Measurements from ENCODE around the gene PRAMEF9. TPM values are rescaled to one million over a fixed set of nuclear protein-coding genes. Genes with fewer than 3 reads are reported as not detected.
"Not testable (repeated sequence)": the region's sequence is repeated elsewhere in the genome, so short reads cannot be mapped to it uniquely, and the experiment has no call there.

PRAMEF9 gene
- total and polyA plus RNA-seq, 2 experiments from 2014 or later, result not detected

GRCh38 chr1:13224480-13225060 is 52.9 kb downstream of the PRAMEF9 start:
- Histone ChIP-seq H3K27me3 (no peaks in the 10 kb centered on the region), H3K4me3 (no peak overlapping the region), H3K4me2 (no peak overlapping the region), H3K9me2 (replicated peaks; ENCODE audit: insufficient read depth) (no peaks in the 10 kb centered on the region), H3K79me2 (no peaks in the 10 kb centered on the region), H4K20me1 (ENCODE audit: insufficient read depth, poor library complexity, severe bottlenecking) (no peaks in the 10 kb centered on the region), H2AFZ (no peak overlapping the region), H3K27ac (no peak overlapping the region), H3K36me3 (replicated peaks; ENCODE audit: insufficient read depth, low read depth) (no peaks in the 10 kb centered on the region), H3K4me1 (ENCODE audit: insufficient read depth) (no peaks in the 10 kb centered on the region), H3K9me3 (ENCODE audit: low read depth) (no peaks in the 10 kb centered on the region)
- WGBS (ENCODE audit: low lambda C conversion rate, missing lambda C conversion rate), result 67% methylated on average over 5 of the region's 5 CpGs
- TF ChIP-seq CTCF (IDR thresholded peaks at IDR 0.05; ENCODE audit: poor library complexity) (no peak), EZH2phosphoT487 (IDR thresholded peaks at IDR 0.05; ENCODE audit: low read depth, severe bottlenecking, unreplicated experiment) (no peak), EZH2 (IDR thresholded peaks at IDR 0.05; ENCODE audit: borderline replicate concordance) (no peak)
- no peak for DNase-seq (ENCODE audit: low spot score)

- not testable (repeated sequence) for H3K27ac ChIP-seq; H2AFZ ChIP-seq; H3K9me3 ChIP-seq (ENCODE audit: low read depth); H3K4me3 ChIP-seq; H3K9me2 ChIP-seq (replicated peaks; ENCODE audit: insufficient read depth); DNase-seq (ENCODE audit: low spot score); H3K4me2 ChIP-seq; H3K4me1 ChIP-seq (ENCODE audit: insufficient read depth); H4K20me1 ChIP-seq (ENCODE audit: insufficient read depth, poor library complexity, severe bottlenecking); H3K27me3 ChIP-seq; H3K79me2 ChIP-seq; H3K36me3 ChIP-seq (replicated peaks; ENCODE audit: insufficient read depth, low read depth)
- WGBS (ENCODE audit: low lambda C conversion rate, missing lambda C conversion rate), result 59% methylated on average over 9 of the region's 9 CpGs
Measured at GRCh38 chr1:13225675-13226204, 54.1 kb downstream of the PRAMEF9 start, which contains the start of gene PRAMEF18. TSS of gene PRAMEF18 (minus strand) at chr1:13226154. CDS start at chr1:13226106, 48 bp downstream.

- not testable (repeated sequence) for DNase-seq (ENCODE audit: low spot score); H3K4me2 ChIP-seq; H3K27ac ChIP-seq; H3K9me2 ChIP-seq (replicated peaks; ENCODE audit: insufficient read depth); H3K9me3 ChIP-seq (ENCODE audit: low read depth); H2AFZ ChIP-seq; H3K4me3 ChIP-seq; H4K20me1 ChIP-seq (ENCODE audit: insufficient read depth, poor library complexity, severe bottlenecking); H3K36me3 ChIP-seq (replicated peaks; ENCODE audit: insufficient read depth, low read depth); H3K4me1 ChIP-seq (ENCODE audit: insufficient read depth); H3K27me3 ChIP-seq; H3K79me2 ChIP-seq
- WGBS (ENCODE audit: low lambda C conversion rate, missing lambda C conversion rate), result 65% methylated on average over 8 of the region's 8 CpGs
Measured at GRCh38 chr1:13227271-13228055, 55.8 kb downstream of the PRAMEF9 start.

- 69% methylated on average over 7 of the region's 7 CpGs for WGBS (ENCODE audit: low lambda C conversion rate, missing lambda C conversion rate)
- H3K36me3 ChIP-seq (replicated peaks; ENCODE audit: insufficient read depth, low read depth), result no peaks in the 10 kb centered on the region
- H3K79me2 ChIP-seq, result no peaks in the 10 kb centered on the region
- H2AFZ ChIP-seq, result no peak overlapping the region
- DNase-seq (ENCODE audit: low spot score), result no peak
- H3K4me3 ChIP-seq, result no peak overlapping the region
- H3K9me2 ChIP-seq (replicated peaks; ENCODE audit: insufficient read depth), result no peaks in the 10 kb centered on the region
- H3K27ac ChIP-seq, result no peak overlapping the region
- TF ChIP-seq EZH2phosphoT487 (IDR thresholded peaks at IDR 0.05; ENCODE audit: low read depth, severe bottlenecking, unreplicated experiment) (no peak), EZH2 (IDR thresholded peaks at IDR 0.05; ENCODE audit: borderline replicate concordance) (no peak), CTCF (IDR thresholded peaks at IDR 0.05; ENCODE audit: poor library complexity) (no peak)
- no peaks in the 10 kb centered on the region for H3K4me1 ChIP-seq (ENCODE audit: insufficient read depth)
- H3K27me3 ChIP-seq, result no peaks in the 10 kb centered on the region
- no peaks in the 10 kb centered on the region for H4K20me1 ChIP-seq (ENCODE audit: insufficient read depth, poor library complexity, severe bottlenecking)
- H3K9me3 ChIP-seq (ENCODE audit: low read depth), result peaks cover 10% of the 10 kb centered on the region
- H3K4me2 ChIP-seq, result no peak overlapping the region
Measured at GRCh38 chr1:13228343-13228781, 56.7 kb downstream of the PRAMEF9 start.

Other genes starting within 250 kb of the PRAMEF9 start
- not detected in 2 replicates for gene PRAMEF6, start 224.3 kb upstream of the PRAMEF9 start, total RNA-seq
- gene PRAMEF6, start 224.3 kb upstream of the PRAMEF9 start, polyA plus RNA-seq, result not detected in 2 replicates
- gene PRAMEF27, start 115.3 kb upstream of the PRAMEF9 start, total RNA-seq, result not detected in 2 replicates
- gene PRAMEF27, start 115.3 kb upstream of the PRAMEF9 start, polyA plus RNA-seq, result not detected in 2 replicates
- not detected in 2 replicates for gene HNRNPCL3, start 111.1 kb upstream of the PRAMEF9 start, total RNA-seq
- not detected in 2 replicates for gene HNRNPCL3, start 111.1 kb upstream of the PRAMEF9 start, polyA plus RNA-seq
- gene PRAMEF25, start 101.1 kb upstream of the PRAMEF9 start, total RNA-seq, result not detected in 2 replicates
- gene PRAMEF25, start 101.1 kb upstream of the PRAMEF9 start, polyA plus RNA-seq, result not detected in 2 replicates
- gene HNRNPCL2, start 55.0 kb upstream of the PRAMEF9 start, total RNA-seq, result not detected in 2 replicates
- gene HNRNPCL2, start 55.0 kb upstream of the PRAMEF9 start, polyA plus RNA-seq, result not detected in 2 replicates
- not detected in 2 replicates for gene PRAMEF26, start 15.8 kb upstream of the PRAMEF9 start, total RNA-seq
- gene PRAMEF26, start 15.8 kb upstream of the PRAMEF9 start, polyA plus RNA-seq, result not detected in 2 replicates
- gene HNRNPCL4, start 6.2 kb upstream of the PRAMEF9 start, total RNA-seq, result not detected in 2 replicates
- gene HNRNPCL4, start 6.2 kb upstream of the PRAMEF9 start, polyA plus RNA-seq, result not detected in 2 replicates
- gene PRAMEF13, start 29.6 kb downstream of the PRAMEF9 start, total RNA-seq, result not detected in 2 replicates
- not detected in 2 replicates for gene PRAMEF13, start 29.6 kb downstream of the PRAMEF9 start, polyA plus RNA-seq
- gene PRAMEF18, start 54.3 kb downstream of the PRAMEF9 start, total RNA-seq, result not detected in 2 replicates
- gene PRAMEF18, start 54.3 kb downstream of the PRAMEF9 start, polyA plus RNA-seq, result not detected in 2 replicates
- gene PRAMEF5, start 82.3 kb downstream of the PRAMEF9 start, total RNA-seq, result not detected in 2 replicates
- gene PRAMEF5, start 82.3 kb downstream of the PRAMEF9 start, polyA plus RNA-seq, result not detected in 2 replicates
- gene PRAMEF8, start 113.3 kb downstream of the PRAMEF9 start, total RNA-seq, result not detected in 2 replicates
- gene PRAMEF8, start 113.3 kb downstream of the PRAMEF9 start, polyA plus RNA-seq, result not detected in 2 replicates
- gene PRAMEF33, start 131.7 kb downstream of the PRAMEF9 start, total RNA-seq, result not detected in 2 replicates
- gene PRAMEF33, start 131.7 kb downstream of the PRAMEF9 start, polyA plus RNA-seq, result not detected in 2 replicates
- gene PRAMEF15, start 143.7 kb downstream of the PRAMEF9 start, total RNA-seq, result not detected in 2 replicates
- not detected in 2 replicates for gene PRAMEF15, start 143.7 kb downstream of the PRAMEF9 start, polyA plus RNA-seq
- not detected in 2 replicates for gene PRAMEF14, start 175.3 kb downstream of the PRAMEF9 start, total RNA-seq
- gene PRAMEF14, start 175.3 kb downstream of the PRAMEF9 start, polyA plus RNA-seq, result not detected in 2 replicates
- not detected in 2 replicates for gene PRAMEF19, start 200.1 kb downstream of the PRAMEF9 start, total RNA-seq
- not detected in 2 replicates for gene PRAMEF19, start 200.1 kb downstream of the PRAMEF9 start, polyA plus RNA-seq
- gene PRAMEF17, start 217.8 kb downstream of the PRAMEF9 start, total RNA-seq, result not detected in 2 replicates
- gene PRAMEF17, start 217.8 kb downstream of the PRAMEF9 start, polyA plus RNA-seq, result not detected in 2 replicates
- not detected in 2 replicates for gene PRAMEF20, start 238.6 kb downstream of the PRAMEF9 start, total RNA-seq
- not detected in 2 replicates for gene PRAMEF20, start 238.6 kb downstream of the PRAMEF9 start, polyA plus RNA-seq